Colonic mucosa (tissue), 4 donors: ENCODE results near the gene TBC1D22A. TPM values are rescaled to one million over a fixed set of nuclear protein-coding genes. Genes with fewer than 3 reads are reported as not detected.
A peak's percentile ranks its signal among the peaks of the same experiment; 100 is the strongest.

ENCODE experiments used
- DNase-seq: peaks from one replicate; pipeline ENCODE4 v3.0.0-alpha.2; 2020
- H3K27ac ChIP-seq: fragments of 200-600 bp; one replicate; pipeline ENCODE4 v1.8.0; 2021
- H3K27me3 ChIP-seq: fragments of 200-600 bp; one replicate; pipeline ENCODE4 v1.8.0; 2021
- H3K36me3 ChIP-seq: fragments of 200-600 bp; one replicate; pipeline ENCODE4 v1.8.0; 2021
- H3K4me1 ChIP-seq: fragments of 200-600 bp; one replicate; pipeline ENCODE4 v1.8.0; 2021; ENCODE audit warnings: mild to moderate bottlenecking
- H3K4me3 ChIP-seq: fragments of 200-600 bp; one replicate; pipeline ENCODE4 v1.8.0; 2021
- H3K9ac ChIP-seq, 2 donors: one replicate each; pipeline ENCODE4 v1.7.0; 2013; ENCODE audit warnings: control low read depth in 2 of 2, low read depth in 2 of 2, low read length in 2 of 2
- H3K9me3 ChIP-seq: fragments of 200-600 bp; one replicate; pipeline ENCODE4 v1.8.0; 2021
- CTCF ChIP-seq: fragments of 200-600 bp; IDR thresholded peaks from one replicate; pipeline ENCODE4 v1.8.0; 2022; ENCODE audit warnings: antibody characterized with exemption, mild to moderate bottlenecking
- intact Hi-C: fragments of 100-400 bp; cut with DNase I; formaldehyde crosslinking; loops from one replicate; pipeline ENCODE4 v1.14.1; 2022
- total RNA-seq, 2 donors: library from RNA; stranded (reverse); fragmentation: NEBNext Ultra II Directional in 1 of 2; extraction: Animal tissue kit (Norgen Biotek cat#: 25700) in 1 of 2; gene quantifications; one replicate each; pipeline ENCODE4 v1.2.1, GENCODE V29; 2021
- donor health status: healthy.
- donor health status: DM: no; HTN: no; CAD: no.
- donor health status: DM: no; HTN: no; CAD: no.

Gene TBC1D22A
- total RNA-seq, 2 donors from 2014 or later = 34.2 to 36.4 TPM

DNA sequence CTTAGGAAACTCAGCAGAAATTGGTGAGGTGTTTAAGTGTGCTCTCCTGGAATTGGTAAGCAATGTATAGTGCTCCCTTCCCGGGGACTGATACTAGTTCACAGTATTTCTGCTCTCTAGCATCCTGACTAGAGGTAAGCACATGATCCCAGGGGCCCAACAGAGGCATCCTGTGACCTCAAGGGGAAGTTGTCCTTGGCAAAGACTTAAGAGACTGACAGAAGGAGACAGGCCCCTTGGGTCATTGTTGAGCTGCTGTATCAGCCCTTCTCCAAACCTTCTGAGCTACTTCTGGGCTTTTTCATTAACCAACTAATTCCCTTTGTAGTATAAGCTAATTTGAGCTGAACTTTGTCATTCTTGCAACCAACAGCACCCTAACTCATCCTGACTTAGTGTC is 4.3 kb upstream of the TBC1D22A start:
- H3K36me3 ChIP-seq = no peaks in the 10 kb centered on the region
- no peak for TF ChIP-seq CTCF
- H3K4me1 ChIP-seq = peaks cover 10% of the 10 kb centered on the region
- DNase-seq = no peak
- H3K4me3 ChIP-seq = no peak overlapping the region
- H3K9me3 ChIP-seq = no peaks in the 10 kb centered on the region
- no peak overlapping the region for H3K27ac ChIP-seq
- peak overlapping the region in 1 of 2 donors; percentile 28 for H3K9ac ChIP-seq
- intact Hi-C loops = no loop called here
- H3K27me3 ChIP-seq = no peaks in the 10 kb centered on the region

DNA sequence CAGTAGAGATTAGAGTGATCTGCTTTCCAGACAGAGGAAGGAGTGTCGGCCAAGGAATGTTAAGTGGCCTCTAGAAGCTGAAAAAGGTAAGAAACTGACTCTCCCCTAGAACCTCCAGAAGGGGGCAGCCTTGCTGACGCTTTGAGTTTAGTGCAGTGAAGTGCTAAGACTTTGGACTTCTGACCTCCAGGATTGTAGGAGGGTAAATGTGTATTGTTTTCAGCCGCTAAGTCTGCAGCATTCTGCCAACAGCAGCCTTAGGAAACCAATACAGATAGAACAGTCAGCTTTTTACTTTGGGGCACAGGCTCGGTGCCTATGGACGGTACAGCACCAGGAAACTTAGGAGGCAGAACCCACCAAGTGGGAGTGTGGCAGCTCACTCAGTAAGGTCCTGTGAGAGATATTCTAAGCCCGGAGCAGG is 3.6 kb upstream of the TBC1D22A start:
- no peaks in the 10 kb centered on the region for H3K27me3 ChIP-seq
- H3K4me1 ChIP-seq = peaks cover 5% of the 10 kb centered on the region
- DNase-seq = peak; percentile 86
- no peaks in the 10 kb centered on the region for H3K9me3 ChIP-seq
- H3K27ac ChIP-seq = no peak overlapping the region
- no peak overlapping the region for H3K9ac ChIP-seq
- no peaks in the 10 kb centered on the region for H3K36me3 ChIP-seq
- peak; percentile 73 for TF ChIP-seq CTCF
- H3K4me3 ChIP-seq = no peak overlapping the region
- intact Hi-C loops = no loop called here

DNA sequence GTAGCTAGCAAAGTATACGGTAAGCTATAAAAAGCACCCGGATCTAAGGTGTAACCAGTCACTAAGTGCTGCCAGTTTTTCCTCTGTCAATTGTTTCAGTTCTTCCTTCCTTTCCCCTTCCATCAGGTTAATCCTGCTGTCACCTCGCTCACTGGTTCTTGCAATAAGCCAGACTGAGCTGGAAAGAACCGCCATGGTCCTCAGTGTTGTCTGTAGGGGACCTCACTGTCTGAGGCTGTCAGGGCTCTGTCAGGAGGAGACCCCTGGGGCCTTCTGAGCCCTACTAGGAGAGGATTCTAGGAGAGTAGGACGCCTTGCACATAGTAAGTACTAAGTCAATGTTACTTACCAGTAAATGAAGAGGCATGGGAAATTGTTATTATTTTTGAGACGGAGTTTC is 1.4 kb upstream of the TBC1D22A start:
- DNase-seq = no peak
- H3K9ac ChIP-seq = peak overlapping the region in 1 of 2 donors; percentile 27
- intact Hi-C loops = loop anchor here (10.0 kb wide), 1 partner anchor 196 kb away; no protein-coding TSS in a partner anchor
- no peaks in the 10 kb centered on the region for H3K9me3 ChIP-seq
- no peaks in the 10 kb centered on the region for H3K27me3 ChIP-seq
- TF ChIP-seq CTCF = no peak
- no peak overlapping the region for H3K4me3 ChIP-seq
- peaks cover 8% of the 10 kb centered on the region for H3K4me1 ChIP-seq
- H3K27ac ChIP-seq = no peak overlapping the region
- H3K36me3 ChIP-seq = no peaks in the 10 kb centered on the region

DNA sequence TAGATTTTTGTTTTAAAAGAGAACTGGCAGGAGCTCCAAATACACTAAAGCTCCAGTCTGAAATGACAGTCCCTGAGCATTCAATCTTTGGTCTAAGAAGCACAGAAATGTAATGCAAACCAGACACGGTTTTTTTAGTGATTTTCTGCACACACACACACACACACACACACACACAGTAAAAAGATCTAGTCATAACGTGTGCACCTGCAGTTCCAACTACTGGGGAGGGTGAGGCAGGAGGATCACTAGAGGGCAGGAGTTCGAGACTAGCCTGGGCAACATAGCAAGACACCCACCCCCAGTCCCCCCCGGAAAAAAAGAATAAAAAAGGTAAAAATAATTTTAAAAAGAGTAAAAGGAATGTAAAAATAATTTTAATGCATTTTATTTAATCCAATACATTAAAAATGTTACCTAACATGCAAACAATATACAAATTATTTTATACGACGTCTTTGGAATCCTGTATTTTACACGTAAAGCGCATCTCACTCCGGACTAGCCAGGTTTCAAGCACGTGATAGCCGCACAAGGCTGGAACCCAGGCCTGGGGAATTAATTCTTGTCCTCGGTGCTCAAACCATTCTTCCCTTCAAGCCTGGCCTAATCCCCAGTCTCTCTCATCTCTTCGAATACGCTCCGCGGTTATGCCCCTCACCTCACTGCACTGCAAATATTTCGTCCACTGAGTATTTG is 762 bp upstream of the TBC1D22A start:
- TF ChIP-seq CTCF = no peak
- no peaks in the 10 kb centered on the region for H3K9me3 ChIP-seq
- H3K36me3 ChIP-seq = no peaks in the 10 kb centered on the region
- intact Hi-C loops = loop anchor here (10.0 kb wide), 1 partner anchor 197 kb away; no protein-coding TSS in a partner anchor
- no peak for DNase-seq
- peak overlapping the region; percentile 92 for H3K4me3 ChIP-seq
- H3K27me3 ChIP-seq = no peaks in the 10 kb centered on the region
- peak overlapping the region; percentile 93 for H3K27ac ChIP-seq
- H3K9ac ChIP-seq = peak overlapping the region; percentile 95 to 99
- peaks cover 8% of the 10 kb centered on the region for H3K4me1 ChIP-seq

GRCh38 chr22:46763051-46763705 is 728 bp downstream of the TBC1D22A start:
- DNase-seq = no peak
- Histone ChIP-seq H3K9ac (peak overlapping the region; percentile 95 to 99), H3K4me3 (peak overlapping the region; percentile 92), H3K27ac (peak overlapping the region; percentile 93), H3K4me1 (peaks cover 8% of the 10 kb centered on the region), H3K27me3 (no peaks in the 10 kb centered on the region), H3K9me3 (no peaks in the 10 kb centered on the region), H3K36me3 (no peaks in the 10 kb centered on the region)
- TF ChIP-seq CTCF = no peak
- intact Hi-C loops = loop anchor here (10.0 kb wide), 1 partner anchor 198 kb away; no protein-coding TSS in a partner anchor
